GM12874 (cell line): ENCODE measurements around the gene LAMB3.
A peak's percentile ranks its signal among the peaks of the same experiment; 100 is the strongest.

Experiments used
- TF ChIP-seq, protein P1 (sequence below): IDR thresholded peaks from 2 replicates; pipeline ENCODE4 v1.5.1; 2011; ENCODE audit warnings: low read depth, mild to moderate bottlenecking, control low read depth, low read length, moderate library complexity; ENCODE audit not compliant: insufficient read depth

The LAMB3 gene

DNA sequence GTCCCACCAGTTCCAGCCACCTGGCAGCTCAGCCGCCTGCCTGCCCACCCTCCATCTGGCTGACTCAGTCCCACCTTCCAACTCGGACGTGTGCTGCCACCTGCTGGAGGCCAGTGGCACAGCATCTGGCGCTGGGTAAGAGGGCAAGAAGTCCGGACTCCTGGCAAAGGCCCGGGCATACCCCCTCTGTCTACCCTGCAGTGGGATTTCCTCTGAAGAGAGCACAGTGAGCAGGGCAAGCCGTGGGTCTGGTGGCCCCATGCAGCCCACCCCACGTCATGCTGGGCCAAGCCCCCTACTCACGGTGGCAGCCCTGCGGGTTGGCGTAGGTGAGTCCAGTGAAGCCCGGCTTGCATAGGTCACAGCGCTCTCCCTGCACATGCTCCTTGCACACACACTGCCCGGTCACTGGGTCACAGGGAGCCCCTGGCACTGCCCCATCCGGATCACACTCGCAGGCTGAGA lies 24.5 kb downstream of the LAMB3 start:
- TF ChIP-seq, protein P1, sequence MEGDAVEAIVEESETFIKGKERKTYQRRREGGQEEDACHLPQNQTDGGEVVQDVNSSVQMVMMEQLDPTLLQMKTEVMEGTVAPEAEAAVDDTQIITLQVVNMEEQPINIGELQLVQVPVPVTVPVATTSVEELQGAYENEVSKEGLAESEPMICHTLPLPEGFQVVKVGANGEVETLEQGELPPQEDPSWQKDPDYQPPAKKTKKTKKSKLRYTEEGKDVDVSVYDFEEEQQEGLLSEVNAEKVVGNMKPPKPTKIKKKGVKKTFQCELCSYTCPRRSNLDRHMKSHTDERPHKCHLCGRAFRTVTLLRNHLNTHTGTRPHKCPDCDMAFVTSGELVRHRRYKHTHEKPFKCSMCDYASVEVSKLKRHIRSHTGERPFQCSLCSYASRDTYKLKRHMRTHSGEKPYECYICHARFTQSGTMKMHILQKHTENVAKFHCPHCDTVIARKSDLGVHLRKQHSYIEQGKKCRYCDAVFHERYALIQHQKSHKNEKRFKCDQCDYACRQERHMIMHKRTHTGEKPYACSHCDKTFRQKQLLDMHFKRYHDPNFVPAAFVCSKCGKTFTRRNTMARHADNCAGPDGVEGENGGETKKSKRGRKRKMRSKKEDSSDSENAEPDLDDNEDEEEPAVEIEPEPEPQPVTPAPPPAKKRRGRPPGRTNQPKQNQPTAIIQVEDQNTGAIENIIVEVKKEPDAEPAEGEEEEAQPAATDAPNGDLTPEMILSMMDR, result peak; percentile 99

DNA sequence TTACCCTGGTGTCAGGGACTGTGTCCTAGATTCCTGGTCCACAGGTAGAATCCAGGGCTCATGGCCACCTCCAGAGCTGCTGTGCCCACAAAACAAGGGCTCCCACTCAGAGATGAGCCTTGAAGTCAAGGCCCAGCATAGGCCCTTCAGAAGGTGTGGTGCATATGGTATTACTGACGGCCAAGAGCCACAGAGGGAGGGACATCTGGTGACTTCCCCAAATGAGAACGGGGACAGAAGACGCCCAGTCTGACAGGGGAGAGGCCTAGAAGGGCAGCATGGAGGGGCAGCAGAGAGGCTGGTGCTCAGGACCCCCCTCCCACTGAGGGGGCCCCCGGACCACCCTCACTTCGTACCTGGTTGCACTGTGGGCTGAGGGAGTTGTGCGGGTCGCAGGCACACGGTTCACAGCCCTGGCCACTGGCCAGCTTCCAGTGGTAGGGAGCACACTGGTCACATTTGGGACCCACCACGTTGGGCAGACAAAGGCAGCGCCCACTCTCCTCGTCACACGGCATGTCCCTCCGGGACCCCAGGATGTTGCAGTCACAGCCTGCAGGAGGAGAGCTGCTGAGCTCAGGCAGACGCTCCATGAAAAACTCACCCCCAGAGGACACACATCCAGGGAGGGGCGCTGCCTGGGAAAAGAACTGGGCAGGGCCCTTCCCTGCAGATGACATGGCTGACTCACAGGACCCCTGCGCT lies 25.0 kb downstream of the LAMB3 start:
- TF ChIP-seq, protein P1, result no peak

DNA sequence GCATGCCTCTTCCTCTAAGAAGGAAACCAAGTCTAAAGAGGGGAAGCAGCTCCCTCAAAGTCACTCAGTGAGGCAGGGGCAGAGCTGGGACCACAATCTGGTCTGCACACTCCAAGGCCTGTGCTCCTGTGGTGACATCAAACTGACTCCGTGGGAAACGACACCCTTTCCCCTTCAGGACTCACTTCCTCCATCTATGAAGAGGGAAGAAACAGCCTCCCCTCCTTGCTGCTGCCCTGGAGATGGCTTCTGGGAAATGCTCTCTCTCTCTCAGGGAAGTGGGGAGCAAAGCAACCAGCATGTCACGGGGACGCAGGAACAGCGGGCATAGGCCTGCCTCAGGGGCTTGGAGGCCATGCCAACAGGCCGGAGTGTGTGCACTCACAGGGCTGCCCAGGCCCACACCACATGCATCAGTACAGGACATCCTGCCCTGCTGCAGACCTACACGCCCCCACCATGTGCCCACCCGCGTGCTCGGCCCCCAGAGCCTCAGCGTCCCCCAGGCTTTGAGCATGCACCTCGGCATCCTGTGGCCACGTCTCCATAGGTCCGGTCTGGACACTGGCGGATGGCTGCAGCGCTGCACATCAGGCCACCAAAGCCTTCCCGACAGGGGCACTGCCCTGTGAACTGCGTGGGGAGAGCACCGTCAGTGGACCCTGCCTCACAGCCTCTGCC lies 25.7 kb downstream of the LAMB3 start:
- TF ChIP-seq, protein P1, result no peak

DNA sequence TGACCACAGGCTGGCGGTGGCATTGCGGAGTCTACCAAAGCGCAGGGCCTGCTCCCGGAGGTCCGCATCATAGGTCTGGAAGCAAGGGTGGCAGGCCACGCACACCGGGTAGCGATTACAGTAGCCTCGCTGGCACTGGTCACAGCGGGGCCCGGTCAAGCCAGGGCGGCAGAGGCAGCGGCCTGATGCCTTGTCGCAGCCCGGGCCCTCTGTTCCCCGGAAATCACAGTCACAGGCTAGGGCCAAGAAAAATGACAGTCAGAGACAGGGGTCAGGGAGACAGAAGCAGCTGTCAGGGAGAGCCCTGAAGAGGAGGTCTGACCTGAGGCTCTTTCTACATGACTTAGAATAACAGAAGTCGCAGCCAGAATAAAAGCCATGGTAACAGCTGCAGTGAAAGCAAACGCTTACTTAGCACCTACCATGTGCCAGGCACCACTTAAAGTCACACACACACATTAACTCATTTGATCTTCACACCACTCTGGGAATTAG lies 26.4 kb downstream of the LAMB3 start:
- TF ChIP-seq, protein P1, result no peak

DNA sequence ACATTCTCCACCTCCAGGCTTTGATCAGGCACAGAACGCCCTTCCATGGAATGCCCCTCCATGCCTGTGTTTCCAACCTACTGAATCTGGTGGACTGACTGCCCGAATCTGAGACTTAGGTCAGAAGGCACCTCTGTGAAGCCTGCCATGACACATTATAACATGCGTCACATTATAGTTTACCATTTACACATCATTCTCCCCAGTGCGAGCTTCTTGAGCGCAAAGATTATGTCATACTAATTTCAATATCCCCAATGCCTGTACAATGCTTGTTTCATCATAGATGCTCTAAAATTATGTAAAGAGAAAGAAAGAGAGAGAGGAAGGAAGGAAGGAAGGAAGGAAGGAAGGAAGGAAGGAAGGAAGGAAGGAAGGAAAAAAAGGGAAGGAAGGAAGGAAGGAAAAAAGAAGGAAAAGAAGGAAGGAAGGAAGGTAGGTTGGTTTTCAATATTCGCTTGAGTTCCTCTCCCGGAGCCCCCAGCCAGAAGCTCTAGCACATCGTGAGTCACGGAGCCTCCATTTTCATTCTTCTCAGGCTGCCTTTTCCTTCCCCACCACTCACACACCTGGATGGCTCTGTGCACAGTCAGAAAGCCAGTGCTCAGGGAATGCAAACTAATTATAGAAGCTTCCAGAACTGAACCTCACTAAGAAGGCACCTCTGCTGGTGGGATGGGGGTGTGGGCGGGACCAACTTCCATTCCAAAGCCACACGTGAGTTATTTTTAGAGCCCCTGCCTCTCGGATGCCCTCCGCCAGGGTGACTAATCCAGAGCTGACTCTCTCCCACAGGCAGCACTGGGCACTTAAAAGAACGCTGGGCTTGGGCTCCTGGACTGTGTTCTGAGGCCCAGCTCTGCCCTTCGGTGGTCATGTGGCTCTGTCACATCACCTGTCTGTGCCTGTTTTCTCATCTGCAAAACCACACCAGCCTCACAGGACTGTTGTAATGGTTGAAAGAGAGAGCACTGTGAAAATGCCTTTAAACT lies 27.4 kb downstream of the LAMB3 start:
- TF ChIP-seq, protein P1, result no peak

DNA sequence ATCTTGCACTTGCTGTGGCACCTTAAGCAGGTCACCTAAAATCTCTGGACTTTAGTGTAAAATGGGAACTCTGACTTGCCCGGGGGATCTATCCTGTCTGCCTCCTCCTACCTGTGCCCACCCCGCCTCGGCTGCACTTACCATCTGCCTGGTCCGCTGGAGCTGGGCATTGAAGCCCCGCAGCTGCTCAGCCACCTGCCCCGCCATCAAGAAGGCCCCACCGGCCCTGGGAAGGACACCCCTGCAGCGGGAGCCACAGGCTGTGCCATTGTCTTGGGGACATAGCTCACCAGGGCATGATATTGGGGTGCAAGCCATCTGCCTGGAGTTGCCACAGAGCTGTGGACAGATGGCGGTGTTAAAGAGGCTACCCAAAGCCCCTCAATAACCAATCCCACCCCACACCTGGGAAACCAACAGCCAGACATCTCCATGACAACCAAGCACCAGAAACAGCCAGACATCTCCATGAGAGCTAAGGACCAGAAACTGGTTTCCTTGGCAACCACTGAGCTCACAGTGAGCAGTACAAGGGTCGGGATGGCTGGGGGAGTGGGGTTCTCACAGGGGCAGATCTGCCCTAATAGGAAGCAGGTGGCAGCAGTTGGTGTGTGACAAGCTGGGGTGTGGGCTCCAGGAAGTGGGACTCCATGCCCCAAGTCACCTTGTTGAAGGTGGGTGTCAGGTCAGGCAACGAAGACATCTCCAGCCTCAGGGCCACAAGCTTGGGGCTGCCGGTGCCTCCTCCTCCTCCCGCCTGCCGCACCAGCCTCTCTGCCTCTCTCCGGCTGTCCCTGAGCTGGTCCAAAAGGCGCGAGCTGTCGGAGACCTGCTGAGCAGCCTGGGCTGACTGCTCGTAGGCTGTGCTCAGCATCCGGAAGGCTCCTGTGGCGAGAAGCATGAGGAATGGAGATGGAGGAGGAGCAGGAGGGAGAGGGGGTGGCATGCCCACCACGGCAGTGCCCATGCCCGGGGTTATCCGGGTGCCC lies 29.1 kb downstream of the LAMB3 start:
- TF ChIP-seq, protein P1, result no peak
